IPS DF 4.7 (cell line): ENCODE data around the gene XKRX.

ENCODE experiments used
- DNase-seq: peaks from one replicate; pipeline ENCODE4 v3.0.0-alpha.2; 2013; ENCODE audit warnings: low spot score; ENCODE audit errors: extremely low read depth

XKRX gene

DNA sequence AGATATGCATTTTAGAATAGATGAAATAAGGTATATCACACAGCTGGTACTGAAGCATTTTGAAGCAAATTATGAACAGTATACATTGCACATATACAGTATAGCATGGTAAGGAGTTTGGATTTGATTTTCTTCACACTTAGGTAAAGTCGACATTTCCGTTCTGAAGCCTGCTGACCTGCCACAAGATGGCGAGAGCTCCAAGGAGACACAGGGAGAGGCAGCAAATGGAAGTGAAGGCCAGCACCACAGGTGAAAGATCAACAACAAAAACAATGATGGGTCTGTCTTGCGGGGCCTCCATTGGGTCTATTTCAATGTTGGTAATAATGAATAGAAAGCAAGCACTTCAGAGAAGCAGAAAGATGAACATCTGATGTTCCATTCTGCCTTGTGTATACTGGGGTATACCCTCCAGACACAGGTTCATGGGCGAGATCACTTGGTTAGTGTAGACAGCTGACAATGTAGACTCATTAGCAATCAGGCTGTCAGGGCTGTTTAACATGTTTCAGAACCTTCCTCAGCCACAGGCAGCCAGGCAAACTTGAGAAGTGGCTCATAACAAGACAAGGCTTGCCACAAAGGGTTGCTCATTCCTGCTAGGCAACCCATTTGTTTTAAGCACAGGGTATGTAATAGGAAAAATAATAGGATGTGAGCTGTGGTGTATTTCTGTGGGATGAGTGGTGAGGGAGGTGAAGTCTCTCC is 33.2 kb downstream of the XKRX start:
- DNase-seq: no peak

DNA sequence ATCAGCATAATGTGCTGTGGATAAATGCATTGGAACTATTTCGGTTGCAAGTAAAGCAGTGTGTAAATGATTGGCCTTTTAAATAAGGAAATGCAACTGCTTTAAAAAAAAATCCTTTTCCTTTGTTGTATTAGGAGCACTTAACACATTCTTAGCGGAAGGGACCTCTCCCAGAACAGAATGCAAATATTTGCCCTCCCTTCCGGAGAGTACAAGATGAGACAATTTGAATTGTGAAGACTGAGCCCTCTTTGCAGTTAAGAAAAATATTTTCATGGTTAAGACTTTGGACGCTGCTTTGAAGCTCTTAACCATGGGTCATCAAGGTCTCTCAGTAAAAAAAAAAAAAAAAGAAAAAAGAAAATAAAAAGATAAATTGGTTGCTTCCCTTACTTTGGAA is 45.1 kb downstream of the XKRX start:
- DNase-seq: no peak

DNA sequence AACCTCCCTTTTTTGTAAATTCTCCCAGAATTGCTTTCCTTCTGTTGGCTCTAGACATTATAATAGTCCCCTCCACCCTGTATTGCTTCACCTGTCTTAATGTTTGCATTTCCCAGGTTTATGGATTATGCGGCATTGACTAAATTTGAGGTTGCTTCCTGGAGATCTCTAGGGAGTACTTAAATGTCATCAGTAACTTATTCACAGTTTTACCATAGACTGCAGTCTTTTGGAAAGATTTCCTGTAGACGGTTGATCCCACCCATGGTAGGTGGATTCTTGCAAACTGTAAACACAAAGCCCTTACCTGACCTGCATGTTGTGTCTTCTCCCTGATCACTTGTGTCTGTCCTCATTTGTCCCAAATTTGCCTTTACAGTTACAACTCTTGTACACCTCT is 48.3 kb downstream of the XKRX start:
- DNase-seq: no peak

DNA sequence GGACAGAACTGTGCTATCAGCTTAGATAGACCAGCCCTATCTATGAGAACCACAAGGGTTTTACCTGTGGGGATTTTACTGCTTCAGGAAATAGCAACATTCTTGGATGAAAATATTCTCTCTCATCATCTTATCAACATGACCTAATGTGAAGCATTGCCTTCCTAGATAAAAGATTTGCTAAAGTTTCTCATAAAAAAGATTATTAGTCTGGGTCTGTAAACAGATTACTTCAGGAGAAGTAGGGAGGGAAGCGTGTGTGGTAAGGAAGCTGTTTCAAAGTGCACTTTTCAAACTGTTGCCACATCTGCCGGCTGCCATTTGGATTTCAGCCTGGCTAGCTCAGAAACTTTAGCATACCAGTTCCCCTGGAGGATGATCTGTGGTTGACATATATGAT is 54.4 kb downstream of the XKRX start, which contains the start of gene NOX1:
Gene NOX1, minus strand, starts transcription at position 35 of the 400 bp plus-strand sequence. CDS start 220 bp downstream, outside the sequence.
- DNase-seq: no peak

DNA sequence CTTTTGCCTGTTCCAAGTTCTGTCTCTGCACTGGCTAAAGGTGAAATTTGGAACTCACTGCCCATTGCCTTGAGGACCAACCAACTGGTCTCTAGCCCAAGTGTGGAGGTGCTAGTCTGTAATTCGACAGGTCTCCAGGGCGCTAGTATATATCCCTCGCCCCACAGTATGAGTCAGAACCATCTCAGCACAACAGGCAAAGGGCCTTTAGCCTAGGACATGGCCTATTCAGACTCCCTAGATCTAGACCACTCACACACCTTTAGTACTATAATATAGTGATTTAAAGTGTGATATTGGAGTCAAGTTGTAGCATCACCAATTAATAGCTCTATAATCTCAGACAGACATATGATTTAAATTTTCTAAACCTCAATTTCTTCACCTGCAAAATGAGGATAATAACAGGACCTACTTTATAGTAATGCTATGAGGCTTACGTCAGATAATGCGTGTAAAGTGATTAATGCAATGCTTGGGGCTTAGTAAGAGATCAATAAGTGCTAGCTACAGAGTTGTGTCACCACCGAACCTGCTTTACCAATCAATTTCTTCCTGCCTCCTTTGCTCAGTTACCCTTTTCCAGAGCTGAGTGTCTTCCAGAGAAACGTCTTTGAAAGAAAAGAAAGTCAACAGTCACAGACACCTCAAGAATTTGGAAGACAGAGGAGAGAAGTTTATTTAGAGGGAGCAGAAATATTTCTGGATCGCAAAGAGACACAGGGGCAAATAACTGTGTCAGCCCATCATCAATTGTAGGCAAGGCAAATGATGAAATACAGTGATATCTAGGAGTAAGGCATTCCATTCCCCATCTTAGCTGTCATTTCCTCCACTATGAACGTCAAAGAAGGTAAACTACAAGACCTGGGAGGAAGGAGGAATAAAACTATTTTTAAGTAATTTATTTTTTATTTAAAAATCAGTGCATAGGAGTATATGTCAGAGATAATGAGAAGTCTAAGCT is 56.8 kb downstream of the XKRX start:
- no peak for DNase-seq

DNA sequence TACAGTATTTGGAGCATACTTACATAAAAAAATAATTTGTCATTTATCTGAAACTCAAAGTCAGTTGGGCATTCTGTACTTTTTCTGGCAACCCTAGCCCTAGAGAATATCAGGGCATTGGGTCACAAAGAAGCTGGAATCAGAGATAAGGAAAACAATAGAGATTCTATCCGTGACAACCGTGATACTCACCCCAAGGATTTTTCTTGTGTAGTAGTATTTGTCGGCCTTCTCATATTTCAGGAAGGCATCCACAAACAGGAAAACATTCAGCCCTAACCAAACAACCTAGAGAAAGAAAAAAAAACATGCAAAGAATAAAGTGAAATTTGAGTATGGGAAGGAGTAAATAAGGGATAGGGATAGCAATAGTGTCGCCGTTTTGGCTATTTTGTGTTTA is 58.2 kb downstream of the XKRX start:
- no peak for DNase-seq

DNA sequence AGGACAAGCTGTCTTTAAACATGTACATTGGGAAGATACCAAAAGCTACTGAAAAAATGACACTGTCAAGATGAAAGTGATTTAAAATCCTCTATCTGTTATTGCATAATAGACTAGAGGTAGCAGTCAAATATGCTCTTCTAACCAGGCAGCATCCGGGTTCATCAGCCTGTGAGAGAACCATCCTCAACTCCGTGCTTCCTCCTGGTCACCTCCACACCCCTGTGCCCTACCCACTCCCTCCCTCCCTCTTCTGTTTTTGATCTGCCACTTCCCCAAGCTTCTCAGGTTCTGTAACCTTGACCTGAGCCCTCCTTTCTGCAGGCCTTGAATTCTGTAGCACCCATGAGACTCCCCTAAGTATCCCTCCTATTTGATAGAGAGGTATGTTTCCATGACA is 60.4 kb downstream of the XKRX start:
- DNase-seq: no peak

DNA sequence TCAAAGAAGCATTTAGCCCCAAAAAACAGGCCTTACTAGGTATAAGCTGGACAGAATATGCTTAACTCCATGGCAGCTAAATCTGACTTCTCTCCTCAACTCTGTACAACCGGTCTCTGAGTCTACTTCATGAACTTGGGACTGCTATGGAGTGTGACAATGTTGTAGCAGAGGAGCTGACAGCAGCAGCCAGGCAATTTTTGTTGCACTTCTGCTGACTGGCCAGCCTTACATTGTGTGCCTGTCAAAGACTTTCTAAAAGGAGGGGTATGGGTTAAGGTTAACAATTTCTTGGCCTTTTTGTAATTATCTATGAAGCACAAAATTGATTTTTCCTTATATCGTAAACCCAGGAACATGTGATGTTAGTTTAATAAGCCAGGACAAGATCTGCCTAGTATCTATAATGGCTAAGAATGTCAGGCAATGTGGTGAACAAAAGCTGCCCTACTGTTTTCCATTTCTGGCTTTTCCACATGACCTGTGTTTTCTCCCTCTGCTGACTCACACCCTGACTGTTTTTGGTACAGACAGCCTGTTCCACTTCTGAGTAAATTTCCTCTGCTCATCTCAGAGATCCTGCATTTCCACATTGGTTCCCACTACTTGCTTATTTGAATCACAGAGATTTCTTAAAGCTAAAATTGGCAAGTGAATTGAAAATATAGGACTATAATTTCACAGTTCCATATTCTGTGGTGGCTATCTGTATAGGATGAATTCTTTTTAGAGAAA is 63.9 kb downstream of the XKRX start:
- DNase-seq: no peak
